Dendritic cell treated with granulocyte-macrophage colony-stimulating factor and Interleukin-4, amounts not matched to agents 40 ng/mL and 50 ng/mL, for 4 days (primary cell): ENCODE results near the gene XYLT1.
A peak's percentile ranks its signal among the peaks of the same experiment; 100 is the strongest.

Source experiments
- H3K27ac Mint-ChIP-seq: one replicate; pipeline ENCODE4 v1.8.0; 2022; ENCODE audit warnings: mild to moderate bottlenecking, mixed read lengths
- H3K27me3 Mint-ChIP-seq: one replicate; pipeline ENCODE4 v1.8.0; 2022; ENCODE audit warnings: mild to moderate bottlenecking, mixed read lengths
- H3K36me3 Mint-ChIP-seq: one replicate; pipeline ENCODE4 v1.8.0; 2022; ENCODE audit warnings: low read depth, mixed read lengths
- H3K4me1 Mint-ChIP-seq: one replicate; pipeline ENCODE4 v1.8.0; 2022; ENCODE audit warnings: low read depth, mixed read lengths
- H3K4me3 Mint-ChIP-seq: one replicate; pipeline ENCODE4 v1.8.0; 2022; ENCODE audit warnings: mild to moderate bottlenecking, moderate library complexity, mixed read lengths
- H3K9me3 Mint-ChIP-seq: one replicate; pipeline ENCODE4 v1.8.0; 2022; ENCODE audit warnings: mixed read lengths
- intact Hi-C: fragments of 100-400 bp; cut with micrococcal nuclease; formaldehyde crosslinking; loops from one replicate; pipeline ENCODE4 v1.15.0; 2022

XYLT1 gene

DNA sequence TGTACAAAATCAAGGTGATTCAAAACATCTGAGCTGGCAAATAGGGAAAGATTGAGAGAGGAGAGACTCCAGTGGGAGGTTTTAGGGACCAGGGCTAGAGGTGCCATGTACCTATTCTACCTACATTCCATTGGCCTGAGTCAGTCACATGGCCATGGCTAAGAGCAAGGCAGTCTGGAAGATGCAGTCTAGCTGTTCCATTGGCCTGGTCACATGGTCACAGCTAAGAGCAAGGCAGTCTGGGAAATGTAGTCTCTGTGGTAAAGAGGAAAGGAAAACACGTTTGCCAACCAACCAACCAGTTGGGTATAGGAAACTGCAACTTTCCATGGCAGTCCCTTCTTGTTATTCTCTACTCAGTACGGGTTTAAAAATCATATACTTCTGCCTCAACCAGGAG is 369.1 kb downstream of the XYLT1 start:
- Mint-ChIP-seq H3K4me3 (no peak overlapping the region), H3K9me3 (peaks cover 6% of the 10 kb centered on the region), H3K36me3 (peaks cover 12% of the 10 kb centered on the region), H3K27ac (no peak overlapping the region), H3K4me1 (peaks cover 9% of the 10 kb centered on the region), H3K27me3 (no peaks in the 10 kb centered on the region)
- intact Hi-C loops, result no loop called here

DNA sequence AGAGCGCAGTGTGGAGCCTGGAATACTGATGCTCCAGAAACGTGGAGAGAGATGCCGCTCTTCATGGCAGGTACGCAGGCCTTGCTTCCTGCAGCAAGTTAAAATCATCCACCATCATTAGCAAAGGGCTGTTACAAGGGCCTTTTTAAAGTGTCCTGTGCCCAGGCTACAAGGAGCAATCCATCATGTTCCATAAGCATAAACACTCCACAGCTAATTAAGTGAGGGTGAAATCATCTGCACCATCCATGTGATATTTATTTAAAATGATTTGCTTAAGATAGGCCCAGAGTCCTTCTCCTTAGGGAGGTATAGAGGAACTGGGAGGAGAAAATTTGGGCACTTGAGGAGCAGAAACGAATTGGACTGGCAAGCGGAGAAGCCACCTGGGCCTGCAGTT is 372.1 kb downstream of the XYLT1 start:
- H3K27me3 Mint-ChIP-seq, result no peaks in the 10 kb centered on the region
- H3K27ac Mint-ChIP-seq, result no peak overlapping the region
- H3K9me3 Mint-ChIP-seq, result peaks cover 6% of the 10 kb centered on the region
- H3K4me3 Mint-ChIP-seq, result no peak overlapping the region
- intact Hi-C loops, result no loop called here
- no peaks in the 10 kb centered on the region for H3K4me1 Mint-ChIP-seq
- no peaks in the 10 kb centered on the region for H3K36me3 Mint-ChIP-seq

DNA sequence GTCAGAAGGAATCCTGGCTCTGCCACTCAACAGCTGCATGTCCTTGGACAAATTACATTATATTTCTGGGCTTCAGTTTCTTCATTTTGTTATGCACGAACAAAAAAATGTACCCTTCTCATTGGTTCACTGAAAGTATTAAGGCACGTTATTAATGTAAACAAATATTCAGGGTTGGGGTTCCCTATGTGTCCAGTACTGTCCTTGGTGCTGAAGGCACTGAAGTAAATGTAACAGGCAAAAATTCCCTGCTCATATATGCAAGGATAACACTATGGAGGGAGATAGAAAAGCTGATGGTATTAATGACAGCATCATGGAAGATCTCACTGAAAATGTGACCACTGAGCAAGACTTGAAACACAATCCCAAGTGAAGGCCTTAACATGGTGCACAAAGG is 386.6 kb downstream of the XYLT1 start:
- Mint-ChIP-seq H3K36me3 (no peaks in the 10 kb centered on the region), H3K27ac (no peak overlapping the region), H3K27me3 (peaks cover 16% of the 10 kb centered on the region), H3K4me1 (no peaks in the 10 kb centered on the region), H3K9me3 (no peaks in the 10 kb centered on the region), H3K4me3 (no peak overlapping the region)
- intact Hi-C loops, result no loop called here

DNA sequence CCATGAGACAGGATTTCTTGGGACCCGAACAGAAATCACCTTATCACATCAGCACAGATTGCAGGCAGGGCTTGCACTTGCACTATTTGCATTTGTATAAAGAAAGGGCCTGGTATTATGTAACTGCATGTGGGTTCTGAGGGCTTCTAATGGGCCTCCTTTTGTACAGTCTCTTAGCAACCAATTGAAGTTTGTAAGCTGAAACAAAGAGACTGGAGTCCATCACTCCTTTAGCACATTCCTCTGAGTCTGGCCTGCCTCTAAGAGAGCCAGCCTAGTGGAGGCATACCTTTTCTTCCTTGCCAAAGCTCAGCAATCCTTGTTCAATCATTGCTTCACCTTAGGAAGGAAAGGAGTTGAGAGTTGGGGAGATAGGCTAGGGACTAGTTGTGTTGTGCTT is 387.1 kb downstream of the XYLT1 start:
- Mint-ChIP-seq H3K4me1 (no peaks in the 10 kb centered on the region), H3K9me3 (no peaks in the 10 kb centered on the region), H3K36me3 (no peaks in the 10 kb centered on the region), H3K4me3 (no peak overlapping the region), H3K27me3 (peaks cover 21% of the 10 kb centered on the region), H3K27ac (no peak overlapping the region)
- intact Hi-C loops, result no loop called here

DNA sequence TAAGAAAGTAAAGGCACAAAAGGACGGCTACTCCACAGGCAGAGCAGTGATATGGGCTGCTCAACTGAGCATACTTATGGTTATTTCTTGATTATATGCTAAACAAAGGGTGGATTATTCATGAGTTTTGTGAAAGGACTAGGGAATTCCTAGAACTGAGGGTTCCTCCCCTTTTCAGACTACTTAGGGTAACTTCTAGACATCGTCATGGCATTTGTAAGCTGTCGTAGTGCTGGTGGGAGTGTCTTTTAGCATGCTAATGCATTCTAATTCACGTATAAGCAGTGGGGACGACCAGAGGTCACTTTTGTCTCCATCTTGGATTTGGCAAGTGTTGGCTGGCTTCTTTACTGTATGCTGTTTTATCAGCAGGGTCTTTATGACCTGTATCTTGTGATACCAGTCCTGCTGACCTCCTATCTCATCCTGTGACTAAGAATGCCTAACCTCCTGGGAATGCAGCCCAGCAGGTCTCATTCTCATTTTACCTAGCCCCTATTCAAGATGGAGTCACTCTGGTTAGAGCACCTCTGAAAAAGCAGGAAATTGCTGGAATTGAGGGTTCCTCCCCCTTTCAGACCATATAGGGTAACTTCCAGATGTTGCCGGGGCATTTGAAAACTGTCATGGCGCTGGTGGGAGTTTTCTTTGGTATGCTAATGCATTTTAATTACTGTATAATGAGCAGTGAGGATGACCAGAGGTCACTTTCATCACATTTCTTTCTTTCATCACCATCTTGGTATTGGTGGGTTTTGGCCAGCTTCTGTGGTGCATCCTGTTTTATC is 388.5 kb downstream of the XYLT1 start:
- no peak overlapping the region for H3K27ac Mint-ChIP-seq
- H3K9me3 Mint-ChIP-seq, result no peaks in the 10 kb centered on the region
- intact Hi-C loops, result no loop called here
- H3K36me3 Mint-ChIP-seq, result no peaks in the 10 kb centered on the region
- H3K4me3 Mint-ChIP-seq, result no peak overlapping the region
- H3K27me3 Mint-ChIP-seq, result peaks cover 22% of the 10 kb centered on the region
- no peaks in the 10 kb centered on the region for H3K4me1 Mint-ChIP-seq

DNA sequence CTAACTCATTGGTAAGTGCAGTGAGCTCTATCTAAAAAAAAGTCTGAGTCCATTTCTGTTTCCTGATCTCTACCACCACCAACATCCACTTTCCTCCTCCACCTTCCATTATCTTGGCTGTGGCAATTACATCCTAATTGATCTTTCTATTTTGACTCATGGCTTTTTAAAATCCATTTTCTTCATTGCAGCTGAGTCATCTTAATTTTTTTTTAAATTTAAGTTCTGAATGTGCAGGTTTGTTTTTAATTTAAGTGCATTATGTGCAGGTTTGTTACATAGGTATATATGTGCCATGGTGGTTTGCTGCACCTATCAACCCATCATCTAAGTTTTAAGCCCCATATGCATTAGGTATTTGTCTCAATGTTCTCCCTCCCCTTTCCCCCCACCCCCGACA is 390.7 kb downstream of the XYLT1 start:
- Mint-ChIP-seq H3K4me3 (no peak overlapping the region), H3K27ac (no peak overlapping the region), H3K27me3 (peaks cover 21% of the 10 kb centered on the region), H3K4me1 (peaks cover 9% of the 10 kb centered on the region), H3K9me3 (no peaks in the 10 kb centered on the region), H3K36me3 (no peaks in the 10 kb centered on the region)
- intact Hi-C loops, result no loop called here

DNA sequence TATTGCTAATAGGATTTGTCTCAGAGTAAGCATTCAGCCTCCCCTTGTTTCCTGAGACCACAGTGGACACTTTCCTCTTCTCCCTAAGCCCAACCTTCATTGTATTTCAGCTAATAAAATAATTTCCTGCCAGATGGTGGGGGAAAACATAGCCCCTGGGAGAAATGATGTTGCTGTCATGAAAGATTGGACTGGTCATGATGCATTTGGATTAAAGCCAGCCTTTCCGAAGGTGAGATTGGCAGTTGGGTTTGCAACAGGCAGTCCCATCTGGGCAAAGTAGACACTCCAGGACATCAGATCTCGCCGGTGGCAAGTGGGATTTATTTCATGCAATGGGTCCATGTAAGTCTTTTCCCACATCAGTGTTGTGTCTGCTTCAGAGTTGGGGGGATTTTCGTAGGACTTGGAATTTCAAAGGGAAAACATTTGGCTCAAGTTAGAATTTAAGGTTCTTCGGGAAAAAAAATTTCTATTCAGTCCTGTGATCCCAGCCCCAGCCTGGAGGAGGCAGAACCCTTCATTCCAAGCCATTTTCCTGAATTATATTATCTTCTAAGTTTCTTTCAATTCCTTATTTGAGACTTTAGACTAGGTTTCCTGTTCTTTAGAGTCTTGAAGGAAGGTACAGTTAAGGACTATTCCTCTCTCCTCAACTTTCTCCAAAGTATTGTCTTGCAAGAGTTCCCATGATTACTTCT is 391.7 kb downstream of the XYLT1 start:
- H3K27ac Mint-ChIP-seq, result no peak overlapping the region
- intact Hi-C loops, result no loop called here
- H3K4me1 Mint-ChIP-seq, result peaks cover 9% of the 10 kb centered on the region
- no peaks in the 10 kb centered on the region for H3K36me3 Mint-ChIP-seq
- no peaks in the 10 kb centered on the region for H3K9me3 Mint-ChIP-seq
- no peak overlapping the region for H3K4me3 Mint-ChIP-seq
- peaks cover 21% of the 10 kb centered on the region for H3K27me3 Mint-ChIP-seq

DNA sequence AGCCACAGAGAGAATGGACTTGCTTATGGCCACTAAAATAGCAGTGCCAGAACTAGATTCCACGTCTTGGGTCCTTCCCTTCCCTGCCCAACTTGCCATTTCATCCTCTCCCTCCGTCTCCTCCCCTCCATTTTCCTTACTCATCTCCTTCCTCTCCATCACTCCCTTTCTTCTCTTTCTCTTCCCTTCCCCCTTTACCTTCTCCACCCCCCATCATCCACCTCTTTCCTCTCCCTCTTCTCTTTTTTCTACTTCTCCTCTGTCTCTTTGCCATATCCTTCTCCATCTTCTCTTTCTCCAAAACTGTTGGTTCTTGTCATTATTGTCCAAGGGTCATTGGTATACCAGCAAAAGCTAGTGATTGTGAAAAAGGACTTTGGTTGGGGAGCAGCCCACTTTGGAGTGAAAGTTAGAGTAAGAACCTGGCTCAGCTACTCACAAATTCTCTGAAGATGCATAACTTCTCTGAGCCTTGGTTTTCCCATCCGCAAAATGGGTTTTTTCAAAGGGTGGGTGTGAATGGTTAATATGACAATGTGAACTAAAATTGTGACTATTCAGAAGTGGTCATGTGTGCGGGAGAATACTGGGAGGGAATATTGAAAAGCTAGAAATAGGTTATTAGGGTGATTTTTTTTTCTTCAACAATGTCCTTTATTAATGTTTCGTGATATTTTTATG is 393.8 kb downstream of the XYLT1 start:
- Mint-ChIP-seq H3K4me3 (no peak overlapping the region), H3K27me3 (peaks cover 18% of the 10 kb centered on the region), H3K36me3 (no peaks in the 10 kb centered on the region), H3K27ac (no peak overlapping the region), H3K4me1 (peaks cover 15% of the 10 kb centered on the region), H3K9me3 (no peaks in the 10 kb centered on the region)
- intact Hi-C loops, result no loop called here

DNA sequence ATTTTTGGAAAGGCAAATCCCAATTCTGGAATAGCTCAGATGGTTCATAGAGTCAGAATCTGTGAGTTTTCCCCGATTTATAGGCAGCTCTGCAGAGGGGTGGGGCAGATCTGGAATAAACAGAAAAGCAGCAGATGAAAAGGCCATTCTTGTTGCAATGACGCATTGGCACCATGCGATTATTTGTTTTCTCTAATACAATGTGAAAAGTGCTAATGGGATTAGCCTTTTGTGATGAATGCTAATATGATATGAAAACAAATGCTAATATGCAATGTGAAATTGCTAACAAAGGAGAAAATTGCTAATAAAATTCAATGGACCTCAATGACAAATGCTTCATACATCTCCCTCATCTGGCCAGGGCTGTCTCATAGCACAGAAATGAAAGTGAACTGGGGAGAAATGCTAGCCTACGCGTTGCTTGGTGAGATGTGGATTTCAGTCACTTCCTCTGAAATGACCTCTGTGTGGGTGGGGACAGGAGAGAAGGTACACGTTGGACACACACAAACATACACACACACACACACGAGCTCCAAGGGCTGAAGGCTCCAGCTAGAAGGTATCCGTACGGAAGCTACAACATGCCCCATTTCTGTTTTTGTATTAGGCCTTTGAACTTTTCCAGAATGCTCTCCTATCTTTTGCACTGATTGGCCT is 394.5 kb downstream of the XYLT1 start:
- H3K27me3 Mint-ChIP-seq, result peaks cover 18% of the 10 kb centered on the region

DNA sequence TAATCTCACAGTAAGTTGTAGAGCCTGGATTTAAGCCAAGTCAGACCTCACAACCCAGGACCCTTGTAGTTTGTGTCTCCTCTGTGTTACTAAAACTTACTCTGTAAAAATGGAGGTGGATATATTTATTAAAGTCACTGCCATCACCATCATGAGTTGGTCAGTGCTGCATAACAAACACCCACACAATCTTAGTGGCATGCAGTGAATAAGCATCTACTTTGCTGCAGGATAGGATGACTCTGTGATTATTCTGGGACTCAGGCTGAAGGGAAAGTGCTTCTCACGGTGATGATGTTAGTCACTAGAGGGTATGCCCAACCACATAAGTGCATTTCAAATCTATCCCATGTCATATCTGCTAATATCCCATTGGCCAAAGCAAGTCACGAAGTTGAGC is 398.7 kb downstream of the XYLT1 start:
- H3K9me3 Mint-ChIP-seq, result no peaks in the 10 kb centered on the region
- H3K27me3 Mint-ChIP-seq, result peaks cover 4% of the 10 kb centered on the region
- no peaks in the 10 kb centered on the region for H3K36me3 Mint-ChIP-seq
- H3K4me1 Mint-ChIP-seq, result peaks cover 48% of the 10 kb centered on the region
- H3K4me3 Mint-ChIP-seq, result no peak overlapping the region
- H3K27ac Mint-ChIP-seq, result no peak overlapping the region
- intact Hi-C loops, result no loop called here

More for the DNA sequence above, 394.5 kb downstream of the XYLT1 start:
- intact Hi-C loops, result no loop called here
- Mint-ChIP-seq H3K36me3 (no peaks in the 10 kb centered on the region), H3K4me1 (peaks cover 16% of the 10 kb centered on the region), H3K4me3 (no peak overlapping the region), H3K27ac (no peak overlapping the region), H3K9me3 (no peaks in the 10 kb centered on the region)

DNA sequence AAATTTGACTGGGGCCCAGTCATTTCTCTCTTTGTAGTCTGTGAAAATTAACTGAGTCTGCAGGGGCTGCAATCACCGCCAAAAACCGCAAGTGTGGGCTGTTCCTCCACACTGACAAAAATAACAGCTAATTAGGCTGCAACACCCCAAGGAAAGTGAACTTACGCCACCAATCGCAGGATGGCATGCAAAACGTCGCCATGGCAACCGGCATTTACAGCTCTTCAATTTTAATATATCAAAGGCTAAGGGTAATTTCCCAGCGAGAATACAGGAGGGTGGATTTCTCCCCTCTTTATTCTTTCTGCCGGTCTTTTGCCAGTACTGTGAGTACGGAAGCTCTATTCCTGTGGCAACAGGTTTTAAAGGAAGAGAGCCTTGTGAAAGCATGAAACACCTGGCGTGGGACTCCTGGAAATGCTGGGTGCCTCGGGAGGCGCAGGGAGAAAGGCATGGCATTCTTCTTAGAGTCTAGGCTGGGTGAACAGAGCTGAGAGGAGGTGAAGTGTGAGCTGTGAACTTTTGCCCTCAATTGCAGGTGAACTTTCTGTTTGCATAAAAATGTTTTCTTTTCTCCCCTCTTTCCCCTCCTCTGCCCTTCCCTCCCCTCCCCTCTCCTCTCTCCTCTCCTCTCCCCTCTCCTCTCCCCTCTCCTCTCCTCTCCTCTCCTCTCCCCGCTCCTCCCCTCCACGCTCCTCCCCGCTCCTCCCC is 399.7 kb downstream of the XYLT1 start:
- Mint-ChIP-seq H3K27ac (no peak overlapping the region), H3K4me3 (no peak overlapping the region), H3K9me3 (no peaks in the 10 kb centered on the region), H3K4me1 (peaks cover 39% of the 10 kb centered on the region), H3K27me3 (no peaks in the 10 kb centered on the region), H3K36me3 (no peaks in the 10 kb centered on the region)
- intact Hi-C loops, result no loop called here

DNA sequence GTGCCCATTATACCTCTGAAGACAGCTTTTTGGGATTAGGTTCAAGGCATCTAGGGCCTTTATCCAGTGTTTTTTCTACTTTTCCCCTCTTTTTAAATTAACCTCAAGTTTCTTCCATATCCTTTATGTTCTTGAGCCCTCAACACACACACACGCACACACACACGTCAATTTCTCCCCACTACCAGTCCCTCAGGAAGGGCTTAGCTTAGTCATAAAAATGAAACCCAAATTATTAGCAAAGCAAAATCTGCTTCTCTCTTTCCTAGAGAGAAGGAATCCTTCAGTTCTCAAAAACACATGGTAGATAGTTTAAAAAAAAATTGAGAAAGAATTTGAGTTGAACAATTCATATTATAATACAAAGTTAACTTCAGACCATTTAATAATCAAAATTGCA is 401.1 kb downstream of the XYLT1 start:
- H3K27me3 Mint-ChIP-seq, result no peaks in the 10 kb centered on the region
- intact Hi-C loops, result no loop called here
- peak overlapping the region; percentile 10 for H3K27ac Mint-ChIP-seq
- H3K4me3 Mint-ChIP-seq, result no peak overlapping the region
- peaks cover 43% of the 10 kb centered on the region for H3K4me1 Mint-ChIP-seq
- no peaks in the 10 kb centered on the region for H3K36me3 Mint-ChIP-seq
- no peaks in the 10 kb centered on the region for H3K9me3 Mint-ChIP-seq

DNA sequence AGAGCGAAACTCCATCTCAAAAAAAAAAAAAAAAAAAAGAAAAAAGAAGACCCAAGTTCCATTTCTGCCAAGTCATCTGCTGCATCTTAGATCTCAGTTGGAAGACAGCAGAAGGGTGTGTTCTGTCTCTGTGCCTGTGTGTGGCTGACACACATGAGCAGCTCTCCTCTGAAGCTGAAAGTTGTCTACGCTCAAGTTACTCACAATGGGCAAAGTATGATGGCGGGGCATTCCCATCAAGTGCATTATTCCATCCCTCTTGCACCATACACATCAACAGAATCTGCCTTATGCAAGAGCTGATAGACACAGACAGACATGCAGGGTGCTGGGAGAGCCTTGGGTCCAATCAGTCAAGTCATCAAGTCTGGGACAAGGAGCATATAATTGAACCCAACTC is 402.2 kb downstream of the XYLT1 start:
- Mint-ChIP-seq H3K4me3 (no peak overlapping the region), H3K36me3 (no peaks in the 10 kb centered on the region), H3K27ac (no peak overlapping the region), H3K9me3 (no peaks in the 10 kb centered on the region), H3K27me3 (no peaks in the 10 kb centered on the region), H3K4me1 (peaks cover 52% of the 10 kb centered on the region)
- intact Hi-C loops, result no loop called here
